Measurements from ENCODE around the gene LRP8.

The LRP8 gene

GRCh38 chr1:53311702-53312305 is 16.1 kb downstream of the LRP8 start:
- no peak for TF ChIP-seq EZH2phosphoT487 (IDR thresholded peaks at IDR 0.05; ENCODE audit: low read depth)
- TF ChIP-seq, protein P1, sequence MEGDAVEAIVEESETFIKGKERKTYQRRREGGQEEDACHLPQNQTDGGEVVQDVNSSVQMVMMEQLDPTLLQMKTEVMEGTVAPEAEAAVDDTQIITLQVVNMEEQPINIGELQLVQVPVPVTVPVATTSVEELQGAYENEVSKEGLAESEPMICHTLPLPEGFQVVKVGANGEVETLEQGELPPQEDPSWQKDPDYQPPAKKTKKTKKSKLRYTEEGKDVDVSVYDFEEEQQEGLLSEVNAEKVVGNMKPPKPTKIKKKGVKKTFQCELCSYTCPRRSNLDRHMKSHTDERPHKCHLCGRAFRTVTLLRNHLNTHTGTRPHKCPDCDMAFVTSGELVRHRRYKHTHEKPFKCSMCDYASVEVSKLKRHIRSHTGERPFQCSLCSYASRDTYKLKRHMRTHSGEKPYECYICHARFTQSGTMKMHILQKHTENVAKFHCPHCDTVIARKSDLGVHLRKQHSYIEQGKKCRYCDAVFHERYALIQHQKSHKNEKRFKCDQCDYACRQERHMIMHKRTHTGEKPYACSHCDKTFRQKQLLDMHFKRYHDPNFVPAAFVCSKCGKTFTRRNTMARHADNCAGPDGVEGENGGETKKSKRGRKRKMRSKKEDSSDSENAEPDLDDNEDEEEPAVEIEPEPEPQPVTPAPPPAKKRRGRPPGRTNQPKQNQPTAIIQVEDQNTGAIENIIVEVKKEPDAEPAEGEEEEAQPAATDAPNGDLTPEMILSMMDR (IDR thresholded peaks at IDR 0.05; ENCODE audit: low read depth, low read length): no peak
- H3K36me3 ChIP-seq (replicated peaks; ENCODE audit: low read depth, low read length): peaks cover 16% of the 10 kb centered on the region
- H3K9ac ChIP-seq (ENCODE audit: low read length): no peak overlapping the region
- no peak overlapping the region for H3K4me2 ChIP-seq (ENCODE audit: low read length)
- H3K27ac ChIP-seq (ENCODE audit: low read length): no peak overlapping the region
- no peak overlapping the region for H2AFZ ChIP-seq (ENCODE audit: low read depth, low read length)
- H3K4me3 ChIP-seq (ENCODE audit: low read length): no peak overlapping the region
- H3K79me2 ChIP-seq (ENCODE audit: low read length): peaks cover 90% of the 10 kb centered on the region
- peaks cover 18% of the 10 kb centered on the region for H4K20me1 ChIP-seq (ENCODE audit: insufficient read depth, low read length)
- H3K4me1 ChIP-seq (ENCODE audit: low read length): peaks cover 20% of the 10 kb centered on the region
- no peaks in the 10 kb centered on the region for H3K27me3 ChIP-seq (ENCODE audit: low read depth, low read length)
- no peaks in the 10 kb centered on the region for H3K9me3 ChIP-seq (ENCODE audit: insufficient read depth, low read length)

DNA sequence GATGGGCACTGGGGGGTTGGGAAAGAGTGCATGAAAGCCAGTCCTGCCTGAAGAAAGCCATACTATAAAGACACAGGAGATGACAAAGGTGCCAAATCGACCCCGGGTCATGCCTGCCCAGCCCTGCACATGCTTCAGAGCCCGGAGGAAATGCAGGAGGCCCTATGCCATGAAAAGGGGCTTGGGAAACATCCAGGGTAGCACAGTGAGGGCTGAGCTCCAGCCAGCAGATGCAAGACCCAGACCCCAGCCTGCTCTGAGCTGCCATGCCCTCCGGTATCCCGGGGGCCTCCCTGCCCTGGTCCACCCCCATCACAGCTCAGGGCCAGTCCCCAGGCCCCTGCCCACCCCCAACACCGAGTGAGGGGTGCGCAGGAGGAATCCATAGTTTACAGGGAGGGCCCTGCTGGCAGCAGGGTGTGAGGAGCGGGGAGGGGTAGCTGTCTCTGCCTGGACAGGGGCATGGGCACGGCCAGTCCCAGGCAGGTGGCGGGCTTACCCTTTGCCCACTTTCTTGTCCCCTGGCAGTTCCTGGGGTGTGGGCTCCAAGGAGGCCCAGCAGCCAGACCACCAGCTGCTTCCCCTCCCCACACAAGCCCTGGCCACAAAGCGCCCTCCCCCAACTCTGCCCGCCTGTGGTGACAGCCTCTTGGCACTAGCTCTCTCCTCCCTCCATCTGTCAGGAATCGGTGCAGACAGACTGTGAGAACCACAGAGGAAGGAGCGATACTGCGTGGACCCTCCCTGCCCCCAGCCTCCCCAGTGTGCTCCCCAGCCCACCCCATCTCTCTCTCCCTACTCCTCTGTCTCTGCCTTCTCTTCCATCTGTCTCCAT is 16.8 kb downstream of the LRP8 start:
- Histone ChIP-seq H4K20me1 (ENCODE audit: insufficient read depth, low read length) (peaks cover 22% of the 10 kb centered on the region), H2AFZ (ENCODE audit: low read depth, low read length) (no peak overlapping the region), H3K27ac (ENCODE audit: low read length) (no peak overlapping the region), H3K9me3 (ENCODE audit: insufficient read depth, low read length) (no peaks in the 10 kb centered on the region), H3K27me3 (ENCODE audit: low read depth, low read length) (no peaks in the 10 kb centered on the region), H3K79me2 (ENCODE audit: low read length) (peaks cover 90% of the 10 kb centered on the region), H3K4me3 (ENCODE audit: low read length) (no peak overlapping the region), H3K4me1 (ENCODE audit: low read length) (peaks cover 13% of the 10 kb centered on the region), H3K4me2 (ENCODE audit: low read length) (no peak overlapping the region), H3K9ac (ENCODE audit: low read length) (no peak overlapping the region), H3K36me3 (replicated peaks; ENCODE audit: low read depth, low read length) (peaks cover 16% of the 10 kb centered on the region)
- TF ChIP-seq, protein P1 (IDR thresholded peaks at IDR 0.05; ENCODE audit: low read depth, low read length): no peak
- no peak for TF ChIP-seq EZH2phosphoT487 (IDR thresholded peaks at IDR 0.05; ENCODE audit: low read depth)

- peaks cover 6% of the 10 kb centered on the region; the same call in 1 of the 2 replicates for H3K4me1 ChIP-seq (ENCODE audit: low read length)
- no peak overlapping the region for H3K9ac ChIP-seq (ENCODE audit: low read length)
- peaks cover 22% of the 10 kb centered on the region for H4K20me1 ChIP-seq (ENCODE audit: insufficient read depth, low read length)
- no peak overlapping the region for H3K27ac ChIP-seq (ENCODE audit: low read length)
- H3K79me2 ChIP-seq (ENCODE audit: low read length): peaks cover 90% of the 10 kb centered on the region
- H3K9me3 ChIP-seq (ENCODE audit: insufficient read depth, low read length): no peaks in the 10 kb centered on the region
- no peak overlapping the region for H3K4me2 ChIP-seq (ENCODE audit: low read length)
- no peak overlapping the region for H3K4me3 ChIP-seq (ENCODE audit: low read length)
- H3K27me3 ChIP-seq (ENCODE audit: low read depth, low read length): no peaks in the 10 kb centered on the region
- H3K36me3 ChIP-seq (replicated peaks; ENCODE audit: low read depth, low read length): peaks cover 8% of the 10 kb centered on the region
- H2AFZ ChIP-seq (ENCODE audit: low read depth, low read length): no peak overlapping the region
- TF ChIP-seq EZH2phosphoT487 (IDR thresholded peaks at IDR 0.05; ENCODE audit: low read depth): no peak
- TF ChIP-seq, protein P1 (IDR thresholded peaks at IDR 0.05; ENCODE audit: low read depth, low read length): no peak
These were observed 18.1 kb downstream of the LRP8 start for GRCh38 chr1:53309802-53310201.

- no peak overlapping the region for H3K27ac ChIP-seq (ENCODE audit: low read length)
- TF ChIP-seq, protein P1 (IDR thresholded peaks at IDR 0.05; ENCODE audit: low read depth, low read length): no peak
- TF ChIP-seq EZH2phosphoT487 (IDR thresholded peaks at IDR 0.05; ENCODE audit: low read depth): no peak
These were observed 19.4 kb downstream of the LRP8 start for GRCh38 chr1:53308506-53308905.

More at GRCh38 chr1:53308506-53308905, 19.4 kb downstream of the LRP8 start:
- Histone ChIP-seq H3K9me3 (ENCODE audit: insufficient read depth, low read length) (no peaks in the 10 kb centered on the region), H3K79me2 (ENCODE audit: low read length) (peaks cover 93% of the 10 kb centered on the region), H3K4me1 (ENCODE audit: low read length) (peaks cover 6% of the 10 kb centered on the region; the same call in 1 of the 2 replicates), H3K36me3 (replicated peaks; ENCODE audit: low read depth, low read length) (peaks cover 8% of the 10 kb centered on the region), H3K9ac (ENCODE audit: low read length) (no peak overlapping the region), H3K4me2 (ENCODE audit: low read length) (no peak overlapping the region), H4K20me1 (ENCODE audit: insufficient read depth, low read length) (peaks cover 22% of the 10 kb centered on the region), H2AFZ (ENCODE audit: low read depth, low read length) (no peak overlapping the region), H3K27me3 (ENCODE audit: low read depth, low read length) (no peaks in the 10 kb centered on the region), H3K4me3 (ENCODE audit: low read length) (no peak overlapping the region)
